Kidney epithelial cell (primary cell): ENCODE results near the gene PPEF1. TPM values are rescaled to one million over a fixed set of nuclear protein-coding genes. Genes with fewer than 3 reads are reported as not detected.
A peak's percentile ranks its signal among the peaks of the same experiment; 100 is the strongest.

Source experiments
- DNase-seq: peaks from one replicate; pipeline ENCODE4 v3.0.0-alpha.2; 2010; ENCODE audit warnings: low read depth
- H3K27me3 ChIP-seq: 2 replicates; pipeline ENCODE4 v1.6.0; 2011; ENCODE audit warnings: low read length; ENCODE audit not compliant: control insufficient read depth, insufficient read depth
- H3K36me3 ChIP-seq: 2 replicates; pipeline ENCODE4 v1.5.1; 2011; ENCODE audit warnings: low read length; ENCODE audit not compliant: control insufficient read depth, insufficient read depth
- H3K4me3 ChIP-seq: 2 replicates; pipeline ENCODE4 v1.5.1; 2011; ENCODE audit warnings: low read depth, mild to moderate bottlenecking, control low read depth, low read length
- total RNA-seq: library from RNA; depleted of rRNA; stranded (reverse); fragments of >200 nt; gene quantifications from 2 replicates; pipeline ENCODE4 v1.2.3, GENCODE V29; 2015
- TF ChIP-seq, protein P1 (sequence below): IDR thresholded peaks from 2 replicates; pipeline ENCODE4 v1.5.1; 2011; ENCODE audit warnings: mild to moderate bottlenecking, moderate library complexity, low read length, control low read depth, inconsistent platforms; ENCODE audit not compliant: insufficient read depth, poor library complexity, severe bottlenecking

Gene PPEF1
- total RNA-seq, 1 donor from 2014 or later: not detected

DNA sequence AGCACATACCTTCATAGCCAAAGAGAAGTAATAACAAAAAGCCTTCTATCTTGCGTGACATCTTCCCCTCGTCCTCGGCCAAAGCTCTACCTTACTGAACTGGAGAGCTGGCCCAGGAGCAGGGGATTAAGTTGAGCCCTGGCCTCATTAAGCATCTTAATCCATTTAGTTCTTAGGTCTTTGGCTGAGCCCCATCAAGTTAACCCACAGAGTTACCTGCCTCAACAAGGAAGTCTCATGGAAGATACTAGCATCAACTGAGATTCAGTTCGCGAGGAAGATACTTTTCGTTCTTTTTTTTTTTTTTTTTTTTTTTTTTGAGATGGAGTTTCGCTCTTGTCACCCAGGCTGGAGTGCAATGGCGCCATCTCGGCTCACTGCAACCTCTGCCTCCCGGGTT is 35.4 kb upstream of the PPEF1 start, which contains the start of gene RS1:
Gene RS1 (minus strand): TSS at position 101 of the 400 bp plus-strand sequence. CDS start 40 bp downstream, at position 61.
- Histone ChIP-seq H3K4me3 (no peak within 1 kb of the TSS), H3K27me3 (no peaks in the 10 kb centered on the region), H3K36me3 (no peaks in the 10 kb centered on the region)
- TF ChIP-seq, protein P1, sequence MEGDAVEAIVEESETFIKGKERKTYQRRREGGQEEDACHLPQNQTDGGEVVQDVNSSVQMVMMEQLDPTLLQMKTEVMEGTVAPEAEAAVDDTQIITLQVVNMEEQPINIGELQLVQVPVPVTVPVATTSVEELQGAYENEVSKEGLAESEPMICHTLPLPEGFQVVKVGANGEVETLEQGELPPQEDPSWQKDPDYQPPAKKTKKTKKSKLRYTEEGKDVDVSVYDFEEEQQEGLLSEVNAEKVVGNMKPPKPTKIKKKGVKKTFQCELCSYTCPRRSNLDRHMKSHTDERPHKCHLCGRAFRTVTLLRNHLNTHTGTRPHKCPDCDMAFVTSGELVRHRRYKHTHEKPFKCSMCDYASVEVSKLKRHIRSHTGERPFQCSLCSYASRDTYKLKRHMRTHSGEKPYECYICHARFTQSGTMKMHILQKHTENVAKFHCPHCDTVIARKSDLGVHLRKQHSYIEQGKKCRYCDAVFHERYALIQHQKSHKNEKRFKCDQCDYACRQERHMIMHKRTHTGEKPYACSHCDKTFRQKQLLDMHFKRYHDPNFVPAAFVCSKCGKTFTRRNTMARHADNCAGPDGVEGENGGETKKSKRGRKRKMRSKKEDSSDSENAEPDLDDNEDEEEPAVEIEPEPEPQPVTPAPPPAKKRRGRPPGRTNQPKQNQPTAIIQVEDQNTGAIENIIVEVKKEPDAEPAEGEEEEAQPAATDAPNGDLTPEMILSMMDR: no peak
- DNase-seq: no peak

DNA sequence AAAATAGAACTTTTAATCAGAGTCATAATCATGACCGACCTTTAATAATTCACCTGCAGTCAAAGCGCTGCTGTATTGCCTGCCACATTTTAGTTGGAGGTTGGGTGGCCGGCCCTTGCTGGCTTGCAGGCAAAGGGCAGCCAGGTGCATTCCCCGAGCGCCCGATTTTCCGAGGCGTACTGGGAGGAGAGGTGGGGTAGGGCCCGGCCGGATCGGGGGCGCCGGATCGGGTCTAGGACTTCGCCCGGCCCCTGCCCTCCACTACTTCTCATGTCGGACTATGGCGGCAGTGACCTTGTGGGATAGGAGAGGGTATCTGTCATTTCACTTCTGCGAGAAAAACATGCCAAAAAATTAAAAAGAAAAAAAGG is 33.0 kb upstream of the PPEF1 start:
- peak overlapping the region; percentile 38 for H3K4me3 ChIP-seq

GRCh38 chrX:18674788-18675735 is 32.4 kb upstream of the PPEF1 start:
- peak overlapping the region; percentile 62 for H3K4me3 ChIP-seq
- H3K36me3 ChIP-seq: no peaks in the 10 kb centered on the region
- TF ChIP-seq, protein P1: no peak
- H3K27me3 ChIP-seq: no peaks in the 10 kb centered on the region
- no peak for DNase-seq

More for the DNA sequence above, 33.0 kb upstream of the PPEF1 start:
- Histone ChIP-seq H3K27me3 (no peaks in the 10 kb centered on the region), H3K36me3 (no peaks in the 10 kb centered on the region)
- TF ChIP-seq, protein P1: no peak
- DNase-seq: no peak

DNA sequence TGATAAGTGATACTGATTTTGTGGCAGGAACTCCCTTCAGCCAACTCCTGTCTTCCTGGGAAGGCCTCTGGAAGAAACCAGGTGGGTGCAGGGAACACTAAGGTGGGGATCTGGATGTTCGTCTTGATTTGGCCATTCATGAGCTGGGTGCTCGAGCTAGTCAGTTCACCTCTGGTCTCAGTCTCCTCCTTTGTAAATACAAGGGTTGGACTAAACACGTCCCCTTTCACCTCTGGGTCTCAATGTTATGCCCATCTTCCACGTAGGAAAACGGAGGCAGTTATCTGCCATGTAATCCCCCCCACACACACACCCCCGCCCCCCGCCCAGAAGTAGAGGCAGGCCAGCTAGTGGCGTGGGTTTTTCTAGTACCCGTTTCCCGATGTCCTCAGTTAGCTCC is 31.4 kb upstream of the PPEF1 start:
- Histone ChIP-seq H3K27me3 (no peaks in the 10 kb centered on the region), H3K36me3 (no peaks in the 10 kb centered on the region), H3K4me3 (no peak overlapping the region)
- TF ChIP-seq, protein P1: no peak
- DNase-seq: no peak

- no peak overlapping the region for H3K4me3 ChIP-seq
- no peaks in the 10 kb centered on the region for H3K36me3 ChIP-seq
- no peaks in the 10 kb centered on the region for H3K27me3 ChIP-seq
- DNase-seq: no peak
- TF ChIP-seq, protein P1: peak; percentile 34
Observed at GRCh38 chrX:18676470-18676869, 31.0 kb upstream of the PPEF1 start.
